ENCODE results near the gene CRISPLD2.
"Not testable (repeated sequence)": the region's sequence is repeated elsewhere in the genome, so short reads cannot be mapped to it uniquely, and the experiment has no call there.

Gene CRISPLD2

DNA sequence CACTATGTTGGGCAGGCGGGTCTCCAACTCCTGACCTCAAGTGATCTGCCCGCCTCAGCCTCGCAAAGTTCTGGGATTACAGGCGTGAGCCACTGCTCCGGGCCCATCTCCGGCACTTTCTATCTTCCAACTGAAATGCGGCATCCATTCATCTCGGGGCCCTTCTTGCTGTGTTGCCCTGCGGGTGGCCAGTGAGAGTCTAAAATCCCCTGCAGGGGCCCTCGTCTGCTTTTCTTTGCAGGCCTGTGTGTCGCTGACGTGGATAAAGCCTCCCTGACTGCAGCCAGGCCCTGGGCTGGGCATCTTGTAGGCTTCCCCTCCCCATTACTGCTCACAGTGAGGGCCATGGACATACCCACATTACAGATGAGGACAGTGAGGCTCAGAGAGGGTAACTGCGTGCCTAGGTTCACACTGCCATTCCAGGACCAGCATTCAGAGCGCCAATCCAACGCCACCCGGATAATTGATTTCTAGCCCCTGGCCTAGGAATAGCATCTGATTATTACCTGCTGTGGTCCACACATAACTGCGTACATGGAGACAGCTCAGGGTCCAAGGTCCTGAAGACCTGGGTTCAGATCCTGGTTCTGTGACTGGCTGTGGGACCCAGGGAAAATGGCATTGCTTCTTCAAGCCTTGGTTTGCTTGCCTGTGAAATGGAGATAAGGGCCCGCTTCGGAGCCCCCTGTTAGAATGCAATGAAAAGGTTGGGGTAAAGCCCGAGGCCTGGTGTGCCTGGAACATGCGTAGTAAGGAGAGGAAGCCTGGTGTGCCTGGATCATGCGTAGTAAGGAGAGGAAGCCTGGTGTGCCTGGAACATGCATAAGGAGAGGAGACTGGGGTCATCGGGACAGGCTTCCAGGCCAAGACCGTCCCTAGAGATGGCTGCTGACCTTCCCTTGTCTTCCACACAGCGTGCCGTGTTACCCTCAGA lies 25.0 kb downstream of the CRISPLD2 start:
- Mint-ChIP-seq H3K9me3 (no peaks in the 10 kb centered on the region), H3K36me3 (ENCODE audit: low read depth) (peaks cover 27% of the 10 kb centered on the region), H3K4me3 (no peak overlapping the region), H3K4me1 (ENCODE audit: low read depth) (peaks cover 15% of the 10 kb centered on the region), H3K27ac (no peak overlapping the region), H3K27me3 (peaks cover 30% of the 10 kb centered on the region)
- intact Hi-C loops (cut with micrococcal nuclease) = no loop called here

DNA sequence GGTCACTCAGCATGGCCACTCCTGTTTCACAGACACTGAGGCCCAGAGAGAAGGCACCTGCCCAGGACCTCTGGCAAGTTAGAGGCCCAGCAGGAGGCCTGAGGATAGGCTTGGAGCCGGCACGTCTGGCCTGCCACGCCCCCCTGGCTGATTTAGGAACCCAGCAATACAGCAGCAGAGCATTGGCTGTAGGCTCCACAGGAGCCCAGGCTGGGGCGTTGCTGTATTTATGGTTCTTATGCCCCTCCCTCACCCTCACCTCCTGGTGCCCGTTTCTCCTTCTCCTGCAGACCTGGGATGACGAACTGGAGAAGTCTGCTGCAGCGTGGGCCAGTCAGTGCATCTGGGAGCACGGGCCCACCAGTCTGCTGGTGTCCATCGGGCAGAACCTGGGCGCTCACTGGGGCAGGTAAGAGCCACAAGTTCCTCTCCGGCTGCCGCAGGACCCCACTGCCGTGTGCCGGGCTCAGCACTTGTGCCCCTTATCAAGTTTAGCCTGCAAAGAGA lies 25.8 kb downstream of the CRISPLD2 start:
- Mint-ChIP-seq H3K36me3 (ENCODE audit: low read depth) (peaks cover 29% of the 10 kb centered on the region), H3K9me3 (no peaks in the 10 kb centered on the region), H3K27me3 (peaks cover 24% of the 10 kb centered on the region)

GRCh38 chr16:84847564-84848355 lies 28.0 kb downstream of the CRISPLD2 start:
- H3K4me1 Mint-ChIP-seq (ENCODE audit: low read depth) = peaks cover 9% of the 10 kb centered on the region
- peaks cover 4% of the 10 kb centered on the region for H3K27me3 Mint-ChIP-seq
- no peaks in the 10 kb centered on the region for H3K9me3 Mint-ChIP-seq
- H3K36me3 Mint-ChIP-seq (ENCODE audit: low read depth) = peaks cover 31% of the 10 kb centered on the region
- no peak overlapping the region for H3K4me3 Mint-ChIP-seq
- H3K27ac Mint-ChIP-seq = no peak overlapping the region
- intact Hi-C loops (cut with micrococcal nuclease) = no loop called here

More for the DNA sequence above, 25.8 kb downstream of the CRISPLD2 start:
- peaks cover 15% of the 10 kb centered on the region for H3K4me1 Mint-ChIP-seq (ENCODE audit: low read depth)
- intact Hi-C loops (cut with micrococcal nuclease) = no loop called here
- H3K27ac Mint-ChIP-seq = no peak overlapping the region
- no peak overlapping the region for H3K4me3 Mint-ChIP-seq

- intact Hi-C loops (cut with micrococcal nuclease) = no loop called here
- H3K9me3 Mint-ChIP-seq = no peaks in the 10 kb centered on the region
- peaks cover 31% of the 10 kb centered on the region for H3K36me3 Mint-ChIP-seq (ENCODE audit: low read depth)
- no peak overlapping the region for H3K27ac Mint-ChIP-seq
- peaks cover 5% of the 10 kb centered on the region for H3K27me3 Mint-ChIP-seq
- no peak overlapping the region for H3K4me3 Mint-ChIP-seq
- H3K4me1 Mint-ChIP-seq (ENCODE audit: low read depth) = peaks cover 3% of the 10 kb centered on the region
These were observed 29.3 kb downstream of the CRISPLD2 start for GRCh38 chr16:84848986-84849634.

DNA sequence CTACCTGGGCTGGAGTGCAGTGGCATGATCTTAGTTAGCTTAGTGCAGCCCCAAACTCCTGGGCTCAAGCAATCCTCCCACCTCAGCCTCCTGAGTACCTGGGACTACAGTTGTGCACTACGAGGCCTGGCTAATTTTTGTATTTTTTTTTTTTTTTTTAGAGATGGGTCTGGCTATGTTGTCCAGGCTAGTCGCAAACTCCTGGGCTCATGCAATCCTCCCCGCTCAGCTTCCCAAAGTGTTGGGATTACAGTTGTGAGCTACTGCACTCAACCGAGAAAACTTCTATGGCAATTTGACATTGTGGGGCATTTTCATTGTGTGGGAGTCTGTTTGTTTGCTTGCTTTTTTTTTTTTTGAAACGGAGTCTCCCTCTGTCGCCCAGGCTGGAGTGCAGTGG lies 30.0 kb downstream of the CRISPLD2 start:
- Mint-ChIP-seq H3K9me3 (no peaks in the 10 kb centered on the region), H3K27me3 (peaks cover 5% of the 10 kb centered on the region), H3K36me3 (ENCODE audit: low read depth) (peaks cover 31% of the 10 kb centered on the region), H3K4me1 (ENCODE audit: low read depth) (no peaks in the 10 kb centered on the region), H3K4me3 (no peak overlapping the region), H3K27ac (no peak overlapping the region)
- intact Hi-C loops (cut with micrococcal nuclease) = no loop called here

GRCh38 chr16:84850714-84851113 lies 30.9 kb downstream of the CRISPLD2 start:
- Mint-ChIP-seq H3K27ac (no peak overlapping the region), H3K36me3 (ENCODE audit: low read depth) (peaks cover 40% of the 10 kb centered on the region)

DNA sequence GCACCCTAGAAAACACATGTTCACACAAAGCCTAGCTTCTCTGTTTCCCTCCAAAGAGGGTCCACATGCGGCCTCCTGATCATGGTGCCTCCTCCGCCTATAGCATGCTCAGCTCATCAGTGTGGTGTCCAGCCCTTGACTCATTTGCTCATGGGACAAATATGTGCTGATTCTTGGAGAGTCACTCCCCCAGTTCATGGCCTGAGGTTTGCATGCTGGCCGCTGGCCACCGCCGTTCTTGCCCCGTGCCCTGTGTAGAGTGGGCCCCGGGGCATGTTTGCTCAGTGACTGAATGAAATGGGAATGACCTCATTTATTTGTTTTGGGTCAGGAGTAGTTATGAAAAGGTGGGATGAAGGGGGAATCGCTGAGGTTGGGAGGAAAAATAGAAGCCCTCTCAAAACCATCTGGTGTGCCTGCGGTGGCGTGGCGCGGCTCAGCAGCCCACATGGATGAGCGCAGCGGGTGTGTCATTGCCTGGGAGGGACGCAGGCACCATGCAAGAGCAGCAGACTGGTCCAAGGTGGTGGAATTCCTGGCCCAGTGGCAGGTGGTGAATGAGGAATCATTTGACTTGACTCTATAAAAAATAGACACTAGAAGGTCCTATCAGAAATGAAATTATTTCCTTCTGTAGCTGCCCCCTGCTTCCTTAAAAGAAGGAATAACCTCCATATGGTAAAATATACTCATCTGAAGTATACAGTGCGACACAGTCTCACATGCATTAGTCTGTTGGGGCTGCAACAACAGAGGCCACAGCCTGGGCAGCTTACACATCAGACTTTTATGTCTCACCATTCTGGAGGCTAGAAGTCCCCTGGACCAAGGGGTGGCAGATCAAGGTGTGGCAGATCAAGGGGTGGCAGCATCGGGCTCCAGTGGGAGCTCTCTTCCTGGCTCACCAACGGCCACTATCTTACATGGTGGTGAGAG lies 31.7 kb downstream of the CRISPLD2 start:
- Mint-ChIP-seq H3K4me3 (no peak overlapping the region), H3K4me1 (ENCODE audit: low read depth) (no peaks in the 10 kb centered on the region), H3K9me3 (no peaks in the 10 kb centered on the region), H3K27ac (no peak overlapping the region), H3K27me3 (peaks cover 5% of the 10 kb centered on the region), H3K36me3 (ENCODE audit: low read depth) (peaks cover 38% of the 10 kb centered on the region)
- intact Hi-C loops (cut with micrococcal nuclease) = no loop called here

More at GRCh38 chr16:84850714-84851113, 30.9 kb downstream of the CRISPLD2 start:
- intact Hi-C loops (cut with micrococcal nuclease) = no loop called here
- no peaks in the 10 kb centered on the region for H3K9me3 Mint-ChIP-seq
- no peak overlapping the region for H3K4me3 Mint-ChIP-seq
- H3K27me3 Mint-ChIP-seq = peaks cover 5% of the 10 kb centered on the region
- H3K4me1 Mint-ChIP-seq (ENCODE audit: low read depth) = no peaks in the 10 kb centered on the region

DNA sequence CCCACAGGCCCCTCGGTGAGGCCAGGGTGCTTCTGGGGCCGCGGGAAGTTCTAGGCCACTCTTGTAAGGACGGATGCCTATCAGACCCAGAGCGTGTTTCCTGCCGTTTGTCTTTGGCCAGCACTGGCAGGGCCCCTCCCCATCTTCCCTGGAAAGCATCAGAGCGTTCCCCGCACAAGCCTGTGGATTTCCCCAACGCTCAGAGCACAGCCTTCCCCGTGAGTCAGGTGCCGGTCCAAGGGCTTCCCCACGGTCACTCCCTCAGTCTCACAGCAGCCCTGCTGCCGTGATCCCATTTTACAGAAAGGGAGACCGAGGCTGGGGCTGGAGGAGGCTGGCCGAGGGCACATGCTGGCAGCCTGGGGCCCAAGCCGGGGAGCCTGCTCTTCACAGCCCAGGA lies 33.7 kb downstream of the CRISPLD2 start:
- Mint-ChIP-seq H3K27me3 (peaks cover 2% of the 10 kb centered on the region), H3K9me3 (no peaks in the 10 kb centered on the region), H3K36me3 (ENCODE audit: low read depth) (peaks cover 37% of the 10 kb centered on the region), H3K27ac (no peak overlapping the region), H3K4me3 (no peak overlapping the region), H3K4me1 (ENCODE audit: low read depth) (no peaks in the 10 kb centered on the region)
- intact Hi-C loops (cut with micrococcal nuclease) = no loop called here

GRCh38 chr16:84854759-84855158 lies 35.0 kb downstream of the CRISPLD2 start:
- intact Hi-C loops (cut with micrococcal nuclease) = no loop called here
- Mint-ChIP-seq H3K4me3 (no peak overlapping the region), H3K9me3 (peaks cover 10% of the 10 kb centered on the region), H3K4me1 (ENCODE audit: low read depth) (no peaks in the 10 kb centered on the region), H3K27me3 (peaks cover 2% of the 10 kb centered on the region), H3K27ac (no peak overlapping the region), H3K36me3 (ENCODE audit: low read depth) (peaks cover 46% of the 10 kb centered on the region)

- not testable (repeated sequence) for H3K27ac Mint-ChIP-seq
These were observed 35.8 kb downstream of the CRISPLD2 start for GRCh38 chr16:84855435-84856202.

GRCh38 chr16:84856203-84856581 lies 36.4 kb downstream of the CRISPLD2 start:
- H3K4me1 Mint-ChIP-seq (ENCODE audit: low read depth); H3K4me3 Mint-ChIP-seq; intact Hi-C loops (cut with micrococcal nuclease); H3K27ac Mint-ChIP-seq; H3K27me3 Mint-ChIP-seq: not testable (repeated sequence)
- peaks cover 44% of the 10 kb centered on the region for H3K36me3 Mint-ChIP-seq (ENCODE audit: low read depth)
- peaks cover 19% of the 10 kb centered on the region for H3K9me3 Mint-ChIP-seq

More at GRCh38 chr16:84855435-84856202, 35.8 kb downstream of the CRISPLD2 start:
- H3K4me1 Mint-ChIP-seq (ENCODE audit: low read depth); H3K27me3 Mint-ChIP-seq; intact Hi-C loops (cut with micrococcal nuclease); H3K4me3 Mint-ChIP-seq: not testable (repeated sequence)
- peaks cover 18% of the 10 kb centered on the region for H3K9me3 Mint-ChIP-seq
- peaks cover 47% of the 10 kb centered on the region for H3K36me3 Mint-ChIP-seq (ENCODE audit: low read depth)

- H3K27ac Mint-ChIP-seq; H3K27me3 Mint-ChIP-seq; H3K4me3 Mint-ChIP-seq; intact Hi-C loops (cut with micrococcal nuclease); H3K4me1 Mint-ChIP-seq (ENCODE audit: low read depth): not testable (repeated sequence)
- Mint-ChIP-seq H3K9me3 (peaks cover 19% of the 10 kb centered on the region), H3K36me3 (ENCODE audit: low read depth) (peaks cover 40% of the 10 kb centered on the region)
These were observed 37.0 kb downstream of the CRISPLD2 start for GRCh38 chr16:84856811-84857210.

Data from dendritic cell treated with granulocyte-macrophage colony-stimulating factor and Interleukin-4, amounts not matched to agents 40 ng/mL and 50 ng/mL, for 4 days (primary cell).